ENCODE results near the gene RNU2-63P. TPM values are rescaled to one million over a fixed set of nuclear protein-coding genes. Genes with fewer than 3 reads are reported as not detected.

Gene RNU2-63P
- total and polyA plus RNA-seq, 2 donors (not counting 1 experiment from before 2014, with no cell fraction given) = 9.3 TPM; not detected in 1

GRCh38 chr2:88027697-88028389 is 11.5 kb upstream of the RNU2-63P start:
- H3K27me3 Mint-ChIP-seq = no peaks in the 10 kb centered on the region

More at GRCh38 chr2:88027697-88028389, 11.5 kb upstream of the RNU2-63P start:
- no peaks in the 10 kb centered on the region for H4K20me1 ChIP-seq (ENCODE audit: control insufficient read depth, insufficient read depth, low read length, poor library complexity, severe bottlenecking)
- peak overlapping the region in 4 of 5 experiments; percentile 21 to 42 (median 34) for H3K4me3 ChIP-seq (ENCODE audit: control extremely low read depth in 1 of 5, extremely low read depth in 1 of 5, insufficient read depth in 1 of 5, low read depth in 2 of 5, low read length in 4 of 5)
- no peaks in the 10 kb centered on the region for H3K79me2 ChIP-seq (ENCODE audit: control insufficient read depth, insufficient read depth, low read length)
- H3K9ac ChIP-seq (ENCODE audit: low read length) = peak overlapping the region; percentile 50
- Mint-ChIP-seq H3K9me3 (ENCODE audit: insufficient read depth) (no peaks in the 10 kb centered on the region), H3K27ac (peak overlapping the region; percentile 93), H3K4me1 (peaks cover 18% of the 10 kb centered on the region), H3K4me3 (peak overlapping the region; percentile 79)
- peak overlapping the region; percentile 69 for H3K4me2 ChIP-seq (replicated peaks; ENCODE audit: low read depth, low read length, poor library complexity, severe bottlenecking)
- WGBS (ENCODE audit: insufficient coverage) = 54% methylated on average over 3 of the region's 10 CpGs
- ATAC-seq (ENCODE audit: low read depth) = peak; percentile 45
- TF ChIP-seq CTCF (IDR thresholded peaks at IDR 0.05) (no peak), EZH2 (IDR thresholded peaks at IDR 0.05; ENCODE audit: borderline replicate concordance, insufficient read depth, low read depth, low read length, poor library complexity, severe bottlenecking) (no peak)
- intact Hi-C loops (cut with micrococcal nuclease) = no loop called here
- peaks cover 6 to 22% of the 10 kb centered on the region in 2 experiments for H3K36me3 ChIP-seq (replicated peaks in 1 of 2; ENCODE audit: control extremely low read depth in 1 of 2, control insufficient read depth in 1 of 2, extremely low read depth in 1 of 2, insufficient read depth in 2 of 2, low read length in 1 of 2)
- CTCF ChIA-PET = interaction anchor here (0.8 to 1.0 kb wide), 2 partner anchors 11 to 34 kb away, joined by 3 read pairs; partner anchors contain the start of gene RNU2-63P
- H3K9me3 ChIP-seq (ENCODE audit: control extremely low read depth in 1 of 3, control insufficient read depth in 2 of 3, insufficient read depth in 1 of 3, low read length in 2 of 3) = no peaks in the 10 kb centered on the region
- peak overlapping the region; percentile 43 to 83 for H3K27ac ChIP-seq (ENCODE audit: low read length in 2 of 2)
- peak overlapping the region; percentile 68 for H2AFZ ChIP-seq (ENCODE audit: insufficient read depth, low read depth, low read length, poor library complexity, severe bottlenecking)
- POLR2A ChIA-PET = no interaction called here
- no peaks in the 10 kb centered on the region for H3K27me3 ChIP-seq (replicated peaks in 1 of 4; ENCODE audit: control extremely low read depth in 1 of 4, control insufficient read depth in 3 of 4, insufficient read depth in 4 of 4, low read length in 3 of 4)
- DNase-seq = peak; percentile 50
- peaks cover 7 to 11% of the 10 kb centered on the region in 2 donors for H3K4me1 ChIP-seq (ENCODE audit: control insufficient read depth in 2 of 2, insufficient read depth in 2 of 2, low read length in 2 of 2)
